CD4-positive, alpha-beta T cell (primary cell): ENCODE data around the gene ETFA. TPM values are rescaled to one million over a fixed set of nuclear protein-coding genes. Genes with fewer than 3 reads are reported as not detected.

Experiments
- ATAC-seq: fragments of 200-7000 bp; cut with Tn5 transposase; one replicate; pipeline ENCODE4 v1.10.0; 2022; ENCODE audit warnings: mild to moderate bottlenecking; ENCODE audit not compliant: poor library complexity
- CTCF ChIA-PET: fragments of 350-600 bp; sonication (Branson Sonifier 250); formaldehyde crosslinking; loops from one replicate; lab custom pipeline; 2021; ENCODE audit warnings: antibody characterized with exemption, inconsistent platforms; lab: Charles Lee
- POLR2A ChIA-PET: fragments of 350-600 bp; sonication (Branson Sonifier 250); formaldehyde crosslinking; loops from one replicate; lab custom pipeline; 2021; ENCODE audit warnings: antibody characterized with exemption, inconsistent platforms; lab: Charles Lee
- DNase-seq, 14 experiments: peaks; one replicate each; pipeline ENCODE4 v3.0.0-alpha.2; 2013 to 2020; ENCODE audit warnings: mixed read lengths in 2 of 14
- H3K27ac ChIP-seq, 2 donors: one replicate each; pipeline versions ENCODE4 v1.5.1 to v1.7.0; 2013; ENCODE audit warnings: low read length in 2 of 2, low read depth in 1 of 2, mild to moderate bottlenecking in 1 of 2
- H3K27me3 ChIP-seq, 2 experiments: 1 replicate in 1 of 2; 2 replicates in 1 of 2; pipeline versions ENCODE4 v1.6.1 to v1.7.0; 2013; ENCODE audit warnings: low read length in 2 of 2, control low read depth in 1 of 2, mild to moderate bottlenecking in 1 of 2, moderate library complexity in 1 of 2; ENCODE audit not compliant: insufficient read depth in 2 of 2, control insufficient read depth in 1 of 2
- H3K36me3 ChIP-seq: one replicate; pipeline ENCODE4 v1.6.1; 2013; ENCODE audit warnings: low read length, control low read depth; ENCODE audit not compliant: insufficient read depth
- H3K4me1 ChIP-seq: one replicate; pipeline ENCODE4 v1.6.1; 2013; ENCODE audit warnings: low read length, control low read depth; ENCODE audit not compliant: insufficient read depth
- H3K4me3 ChIP-seq: one replicate; pipeline ENCODE4 v1.5.1; 2013; ENCODE audit warnings: mild to moderate bottlenecking, low read length, moderate library complexity
- H3K9me3 ChIP-seq, 2 experiments: 1 replicate in 1 of 2; 2 replicates in 1 of 2; pipeline versions ENCODE4 v1.6.1 to v1.7.0; 2013; ENCODE audit warnings: low read length in 2 of 2, mild to moderate bottlenecking in 2 of 2, control low read depth in 1 of 2, moderate library complexity in 1 of 2; ENCODE audit not compliant: control insufficient read depth in 1 of 2, insufficient read depth in 1 of 2
- H3K27ac Mint-ChIP-seq: one replicate; pipeline ENCODE4 v1.8.0; 2020; ENCODE audit warnings: mixed read lengths
- H3K27me3 Mint-ChIP-seq: one replicate; pipeline ENCODE4 v1.8.0; 2021; ENCODE audit warnings: mixed read lengths
- H3K36me3 Mint-ChIP-seq: one replicate; pipeline ENCODE4 v1.8.0; 2021; ENCODE audit warnings: low read depth, mixed read lengths
- H3K4me1 Mint-ChIP-seq: one replicate; pipeline ENCODE4 v1.8.0; 2021; ENCODE audit warnings: low read depth, mixed read lengths
- H3K4me3 Mint-ChIP-seq: one replicate; pipeline ENCODE4 v1.8.0; 2020; ENCODE audit warnings: mild to moderate bottlenecking, mixed read lengths
- H3K9me3 Mint-ChIP-seq: one replicate; pipeline ENCODE4 v1.8.0; 2020; ENCODE audit warnings: mixed read lengths
- CTCF ChIP-seq: fragments of 200-600 bp; IDR thresholded peaks from one replicate; pipeline ENCODE4 v1.8.0; 2022; ENCODE audit warnings: antibody characterized with exemption, mild to moderate bottlenecking
- intact Hi-C, 2 experiments: fragments of 100-400 bp; cut with DNase I in 1 of 2; cut with micrococcal nuclease in 1 of 2; formaldehyde crosslinking; loops; one replicate each; pipeline versions ENCODE4 v1.15.1 to v1.9.0; 2023 to 2025; cut with DNase I, micrococcal nuclease
- total RNA-seq, 174 experiments: library from RNA in 2 of 174; stranded (reverse) in 2 of 174; gene quantifications; one replicate each; pipeline ENCODE4 v1.2.3 and lab custom pipeline; 2021 to 2026

The ETFA gene
- total RNA-seq, 2 experiments from 2014 or later: 11.4 to 15.2 TPM

GRCh38 chr15:76252249-76252648, 59.0 kb downstream of the ETFA start:
- no peak for TF ChIP-seq CTCF
- ChIA-PET CTCF (no interaction called here), POLR2A (no interaction called here)
- Histone ChIP-seq H3K4me1 (no peaks in the 10 kb centered on the region), H3K9me3 (no peaks in the 10 kb centered on the region), H3K27ac (no peak overlapping the region), H3K36me3 (no peaks in the 10 kb centered on the region), H3K4me3 (no peak overlapping the region), H3K27me3 (no peaks in the 10 kb centered on the region)
- H3K36me3 Mint-ChIP-seq: peaks cover 11% of the 10 kb centered on the region
- no peaks in the 10 kb centered on the region for H3K27me3 Mint-ChIP-seq
- H3K27ac Mint-ChIP-seq: no peak overlapping the region
- no peak for DNase-seq
- intact Hi-C loops: no loop called here
- H3K4me1 Mint-ChIP-seq: no peaks in the 10 kb centered on the region
- ATAC-seq: no peak
- H3K9me3 Mint-ChIP-seq: no peaks in the 10 kb centered on the region
- no peak overlapping the region for H3K4me3 Mint-ChIP-seq

GRCh38 chr15:76251717-76252116, 59.6 kb downstream of the ETFA start:
- H3K4me3 Mint-ChIP-seq: no peak overlapping the region
- H3K27ac Mint-ChIP-seq: no peak overlapping the region
- Histone ChIP-seq H3K4me1 (no peaks in the 10 kb centered on the region), H3K27me3 (no peaks in the 10 kb centered on the region), H3K27ac (no peak overlapping the region), H3K9me3 (no peaks in the 10 kb centered on the region), H3K36me3 (no peaks in the 10 kb centered on the region), H3K4me3 (no peak overlapping the region)
- ChIA-PET CTCF (no interaction called here), POLR2A (no interaction called here)
- H3K9me3 Mint-ChIP-seq: no peaks in the 10 kb centered on the region
- TF ChIP-seq CTCF: no peak
- H3K36me3 Mint-ChIP-seq: peaks cover 6% of the 10 kb centered on the region
- no peaks in the 10 kb centered on the region for H3K27me3 Mint-ChIP-seq
- DNase-seq: no peak
- ATAC-seq: no peak
- intact Hi-C loops: no loop called here
- H3K4me1 Mint-ChIP-seq: no peaks in the 10 kb centered on the region

- no peak overlapping the region for H3K4me3 Mint-ChIP-seq
- H3K4me3 ChIP-seq: no peak overlapping the region
- H3K36me3 Mint-ChIP-seq: peaks cover 10% of the 10 kb centered on the region
- no peaks in the 10 kb centered on the region for H3K4me1 Mint-ChIP-seq
- no peaks in the 10 kb centered on the region for H3K27me3 Mint-ChIP-seq
- ChIA-PET CTCF (no interaction called here), POLR2A (no interaction called here)
- DNase-seq (no peak), ATAC-seq (no peak)
- H3K9me3 Mint-ChIP-seq: no peaks in the 10 kb centered on the region
- H3K36me3 ChIP-seq: peaks cover 2% of the 10 kb centered on the region
- no peak overlapping the region for H3K27ac ChIP-seq
- H3K9me3 ChIP-seq: no peaks in the 10 kb centered on the region
- H3K27me3 ChIP-seq: no peaks in the 10 kb centered on the region
- TF ChIP-seq CTCF: no peak
- intact Hi-C loops: no loop called here
- H3K4me1 ChIP-seq: no peaks in the 10 kb centered on the region
- no peak overlapping the region for H3K27ac Mint-ChIP-seq
These were observed 66.1 kb downstream of the ETFA start for GRCh38 chr15:76245072-76245610.
